ENCODE measurements around the gene SUN1.

SUN1 gene

GRCh38 chr7:816751-817671 lies 15.3 kb upstream of the SUN1 start:
- peak; percentile 56 for DNase-seq
- H3K4me2 ChIP-seq (ENCODE audit: low read depth, low read length): peak overlapping the region; percentile 83
- H3K79me2 ChIP-seq (ENCODE audit: low read length): peaks cover 52% of the 10 kb centered on the region
- peak overlapping the region; percentile 66; the same call in 1 of the 2 replicates for H3K27ac ChIP-seq (ENCODE audit: low read length)
- no peak for TF ChIP-seq EZH2phosphoT487 (IDR thresholded peaks at IDR 0.05; ENCODE audit: low read length)
- no peak for TF ChIP-seq CTCF (IDR thresholded peaks at IDR 0.05; ENCODE audit: low read length)
- no peak for TF ChIP-seq EZH2 (optimal IDR thresholded peaks at IDR 0.05; ENCODE audit: low read depth, low read length)
- no peaks in the 10 kb centered on the region for H3K9me2 ChIP-seq (replicated peaks; ENCODE audit: insufficient read depth, low read length)
- H3K9ac ChIP-seq (ENCODE audit: low read length): peak overlapping the region; percentile 83
- no peaks in the 10 kb centered on the region for H3K36me3 ChIP-seq (replicated peaks; ENCODE audit: insufficient read depth, low read length)
- H3K27me3 ChIP-seq (replicated peaks; ENCODE audit: insufficient read depth, low read length): no peaks in the 10 kb centered on the region
- no peaks in the 10 kb centered on the region for H3K9me3 ChIP-seq (replicated peaks; ENCODE audit: insufficient read depth, low read length)
- H4K20me1 ChIP-seq (ENCODE audit: insufficient read depth, low read length): peaks cover 15% of the 10 kb centered on the region
- no peak overlapping the region; the same call in 1 of the 2 replicates for H2AFZ ChIP-seq (ENCODE audit: low read length)
- H3F3A ChIP-seq (ENCODE audit: insufficient read depth, low read length): peaks cover 16% of the 10 kb centered on the region; the same call in 1 of the 2 replicates
- peaks cover 26% of the 10 kb centered on the region for H3K4me1 ChIP-seq (ENCODE audit: low read length)
- H3K4me3 ChIP-seq (ENCODE audit: low read length): peak overlapping the region; percentile 90

- Histone ChIP-seq H3K9me2 (replicated peaks; ENCODE audit: insufficient read depth, low read length) (no peaks in the 10 kb centered on the region), H3K27ac (ENCODE audit: low read length) (no peak overlapping the region), H3K4me3 (ENCODE audit: low read length) (peak overlapping the region; percentile 90), H3K4me2 (ENCODE audit: low read depth, low read length) (peak overlapping the region; percentile 83), H3K27me3 (replicated peaks; ENCODE audit: insufficient read depth, low read length) (no peaks in the 10 kb centered on the region), H3K4me1 (ENCODE audit: low read length) (peaks cover 22% of the 10 kb centered on the region), H3F3A (ENCODE audit: insufficient read depth, low read length) (peaks cover 16% of the 10 kb centered on the region; the same call in 1 of the 2 replicates), H3K36me3 (replicated peaks; ENCODE audit: insufficient read depth, low read length) (peaks cover 2% of the 10 kb centered on the region), H3K79me2 (ENCODE audit: low read length) (peaks cover 64% of the 10 kb centered on the region), H2AFZ (ENCODE audit: low read length) (no peak overlapping the region), H3K9me3 (replicated peaks; ENCODE audit: insufficient read depth, low read length) (no peaks in the 10 kb centered on the region), H4K20me1 (ENCODE audit: insufficient read depth, low read length) (peaks cover 15% of the 10 kb centered on the region), H3K9ac (ENCODE audit: low read length) (peak overlapping the region; percentile 83; the same call in 1 of the 2 replicates)
- TF ChIP-seq CTCF (IDR thresholded peaks at IDR 0.05; ENCODE audit: low read length) (peak; percentile 50), EZH2 (optimal IDR thresholded peaks at IDR 0.05; ENCODE audit: low read depth, low read length) (no peak)
- DNase-seq: peak; percentile 49
Observed at GRCh38 chr7:818031-818699, 14.1 kb upstream of the SUN1 start.

- no peak for TF ChIP-seq EZH2 (optimal IDR thresholded peaks at IDR 0.05; ENCODE audit: low read depth, low read length)
- TF ChIP-seq EZH2phosphoT487 (IDR thresholded peaks at IDR 0.05; ENCODE audit: low read length): no peak
- Histone ChIP-seq H4K20me1 (ENCODE audit: insufficient read depth, low read length) (peaks cover 15% of the 10 kb centered on the region), H3F3A (ENCODE audit: insufficient read depth, low read length) (peaks cover 13% of the 10 kb centered on the region; the same call in 1 of the 2 replicates)
Observed at GRCh38 chr7:820341-820740, 11.9 kb upstream of the SUN1 start.

More at GRCh38 chr7:820341-820740, 11.9 kb upstream of the SUN1 start:
- H3K27me3 ChIP-seq (replicated peaks; ENCODE audit: insufficient read depth, low read length): no peaks in the 10 kb centered on the region
- H3K36me3 ChIP-seq (replicated peaks; ENCODE audit: insufficient read depth, low read length): peaks cover 6% of the 10 kb centered on the region
- DNase-seq: no peak
- H3K4me3 ChIP-seq (ENCODE audit: low read length): no peak overlapping the region
- H3K4me2 ChIP-seq (ENCODE audit: low read depth, low read length): no peak overlapping the region
- peaks cover 84% of the 10 kb centered on the region for H3K79me2 ChIP-seq (ENCODE audit: low read length)
- H3K4me1 ChIP-seq (ENCODE audit: low read length): peaks cover 15% of the 10 kb centered on the region
- H3K9ac ChIP-seq (ENCODE audit: low read length): no peak overlapping the region
- no peaks in the 10 kb centered on the region for H3K9me3 ChIP-seq (replicated peaks; ENCODE audit: insufficient read depth, low read length)
- H2AFZ ChIP-seq (ENCODE audit: low read length): no peak overlapping the region
- H3K9me2 ChIP-seq (replicated peaks; ENCODE audit: insufficient read depth, low read length): no peaks in the 10 kb centered on the region
- H3K27ac ChIP-seq (ENCODE audit: low read length): no peak overlapping the region
